Measurements from ENCODE around the gene CDKAL1.

GRCh38 chr6:20542927-20543602, 8.8 kb downstream of the CDKAL1 start:
- TF ChIP-seq POLR2A (IDR thresholded peaks at IDR 0.05) = no peak
- no peak for TF ChIP-seq CTCF (IDR thresholded peaks at IDR 0.05 in 8 of 11, conservative IDR thresholded peaks at IDR 0.05 in 3 of 11)
- TF ChIP-seq POLR2AphosphoS5 (IDR thresholded peaks at IDR 0.05) = no peak

Measured in spleen (tissue), 7 donors.